Ectodermal cell (in vitro differentiated cells): ENCODE data around the gene GRIP1.

ENCODE experiments used
- H3K27ac ChIP-seq: 2 replicates; pipeline ENCODE4 v1.7.0; 2013; ENCODE audit warnings: mild to moderate bottlenecking, low read depth, low read length; ENCODE audit not compliant: insufficient read depth, poor library complexity, severe bottlenecking
- H3K27me3 ChIP-seq: 2 replicates; pipeline ENCODE4 v1.7.0; 2013; ENCODE audit warnings: mild to moderate bottlenecking, low read length; ENCODE audit not compliant: insufficient read depth, control insufficient read depth, poor library complexity, severe bottlenecking
- H3K36me3 ChIP-seq: one replicate; pipeline ENCODE4 v1.7.0; 2013; ENCODE audit warnings: low read length; ENCODE audit not compliant: control insufficient read depth, insufficient read depth
- H3K4me1 ChIP-seq: one replicate; pipeline ENCODE4 v1.7.0; 2013; ENCODE audit warnings: low read length; ENCODE audit not compliant: control insufficient read depth, insufficient read depth
- H3K4me3 ChIP-seq: 2 replicates; pipeline ENCODE4 v1.7.0; 2013; ENCODE audit warnings: low read depth, low read length, control low read depth; ENCODE audit not compliant: insufficient read depth
- H3K9me3 ChIP-seq: 2 replicates; pipeline ENCODE4 v1.7.0; 2013; ENCODE audit warnings: mild to moderate bottlenecking, low read length, moderate library complexity; ENCODE audit not compliant: control insufficient read depth
- WGBS, 2 experiments: methylation state at CpG; one replicate each; pipeline ENCODE4 v1.1.7; 2013; ENCODE audit warnings: missing lambda C conversion rate in 2 of 2; 5-methylcytosine and 5-hydroxymethylcytosine counted together

The GRIP1 gene

GRCh38 chr12:66548338-66549049 is 130.4 kb downstream of the GRIP1 start:
- Histone ChIP-seq H3K27ac (no peak overlapping the region), H3K4me3 (no peak overlapping the region), H3K4me1 (no peaks in the 10 kb centered on the region), H3K9me3 (no peaks in the 10 kb centered on the region), H3K36me3 (no peaks in the 10 kb centered on the region), H3K27me3 (no peaks in the 10 kb centered on the region)
- 82 to 91% methylated on average over 2 to 3 of the region's 4 CpGs for WGBS, 2 experiments

DNA sequence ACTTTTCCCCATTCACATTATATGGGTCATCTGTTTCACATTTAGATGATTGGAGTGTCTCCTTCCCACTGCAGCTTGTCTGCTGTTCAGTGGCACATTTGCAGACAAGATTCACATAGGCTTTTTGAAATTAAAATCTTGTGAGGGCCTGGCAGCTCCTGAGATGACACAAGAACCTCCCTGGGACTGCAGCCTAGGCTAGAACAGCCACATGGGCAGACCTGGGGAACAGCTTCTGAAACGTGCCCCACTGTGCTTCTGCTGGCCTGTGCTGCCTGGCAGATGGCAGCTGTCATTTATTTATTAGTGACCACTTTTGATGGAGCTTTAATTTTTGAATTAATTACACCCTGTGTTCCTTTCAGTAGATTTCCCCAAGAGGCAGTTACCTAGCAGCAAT is 137.4 kb downstream of the GRIP1 start:
- Histone ChIP-seq H3K27me3 (no peaks in the 10 kb centered on the region), H3K36me3 (no peaks in the 10 kb centered on the region), H3K9me3 (no peaks in the 10 kb centered on the region), H3K4me3 (no peak overlapping the region), H3K4me1 (no peaks in the 10 kb centered on the region), H3K27ac (no peak overlapping the region)
- 90 to 96% methylated on average over 1 of the region's 1 CpG for WGBS, 2 experiments

DNA sequence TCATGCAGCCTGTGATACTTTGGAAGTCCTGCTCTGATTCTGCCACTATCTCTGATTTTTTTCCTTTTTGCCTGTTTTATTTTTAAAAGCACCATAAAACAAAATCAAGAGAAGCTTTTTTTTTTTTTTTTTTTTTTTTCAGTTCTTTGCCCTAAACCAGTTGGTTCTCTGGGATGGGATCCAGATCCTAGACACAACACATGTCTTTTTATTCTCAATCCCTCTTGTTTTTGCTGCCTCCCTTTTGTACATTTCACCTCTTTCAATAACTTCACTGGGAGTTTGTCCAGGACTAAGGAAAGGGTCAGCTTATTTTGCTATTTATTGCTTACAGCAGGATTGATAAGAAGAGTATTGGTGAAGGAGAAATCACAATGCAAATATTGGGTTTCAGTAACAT is 139.4 kb downstream of the GRIP1 start:
- no peaks in the 10 kb centered on the region for H3K36me3 ChIP-seq

DNA sequence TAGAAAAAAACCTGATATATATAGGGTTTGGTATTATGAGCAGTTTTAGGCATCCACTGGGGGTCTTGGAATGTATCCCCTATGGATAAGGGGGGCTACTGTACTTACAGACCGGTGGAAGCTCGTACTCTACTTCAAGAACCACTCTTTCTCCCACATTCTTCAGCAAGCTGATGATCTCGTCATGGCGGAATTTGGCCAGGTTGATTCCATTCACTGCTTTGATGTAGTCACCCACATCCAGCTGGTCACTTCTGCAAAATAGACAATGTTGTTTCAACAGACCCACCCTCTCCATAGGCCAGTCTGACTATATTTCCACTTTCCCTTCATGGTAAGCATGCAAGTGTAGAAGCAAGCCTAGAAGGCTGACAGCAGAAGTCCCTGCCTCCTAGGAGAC is 139.9 kb downstream of the GRIP1 start:
- Histone ChIP-seq H3K27me3 (no peaks in the 10 kb centered on the region), H3K36me3 (no peaks in the 10 kb centered on the region), H3K4me1 (no peaks in the 10 kb centered on the region), H3K4me3 (no peak overlapping the region), H3K27ac (no peak overlapping the region), H3K9me3 (no peaks in the 10 kb centered on the region)
- 90 to 92% methylated on average over 4 of the region's 4 CpGs for WGBS, 2 experiments

More for the DNA sequence above, 139.4 kb downstream of the GRIP1 start:
- H3K9me3 ChIP-seq, result no peaks in the 10 kb centered on the region
- no peaks in the 10 kb centered on the region for H3K4me1 ChIP-seq
- H3K4me3 ChIP-seq, result no peak overlapping the region
- H3K27me3 ChIP-seq, result no peaks in the 10 kb centered on the region
- H3K27ac ChIP-seq, result no peak overlapping the region

DNA sequence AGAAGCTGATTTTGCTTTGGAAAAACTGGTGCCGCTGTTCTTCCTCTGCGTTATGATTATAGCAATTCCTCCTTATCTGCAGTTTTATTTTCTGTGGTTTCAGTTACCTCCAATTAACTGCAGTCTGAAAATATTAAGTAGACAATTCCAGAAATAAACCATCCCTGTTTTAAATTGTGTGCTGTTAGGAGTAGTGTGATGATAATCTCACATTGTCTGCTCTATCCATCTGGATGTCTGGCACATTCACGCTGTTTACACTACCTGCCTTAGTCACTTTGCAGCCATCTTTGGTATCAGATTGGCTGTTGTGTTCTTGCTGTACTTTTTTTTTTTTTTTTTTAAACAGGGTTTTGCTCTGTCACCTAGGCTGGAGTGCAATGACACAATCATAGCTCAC is 141.0 kb downstream of the GRIP1 start:
- Histone ChIP-seq H3K27ac (no peak overlapping the region), H3K36me3 (no peaks in the 10 kb centered on the region), H3K9me3 (no peaks in the 10 kb centered on the region), H3K4me3 (no peak overlapping the region), H3K27me3 (no peaks in the 10 kb centered on the region), H3K4me1 (no peaks in the 10 kb centered on the region)
- 96 to 97% methylated on average over 3 of the region's 3 CpGs for WGBS, 2 experiments

GRCh38 chr12:66533767-66534166 is 145.1 kb downstream of the GRIP1 start:
- no peaks in the 10 kb centered on the region for H3K27me3 ChIP-seq
- no peaks in the 10 kb centered on the region for H3K4me1 ChIP-seq
- H3K4me3 ChIP-seq, result no peak overlapping the region
- WGBS, 2 experiments, result 89 to 91% methylated on average over 1 of the region's 2 CpGs
- H3K27ac ChIP-seq, result no peak overlapping the region
- no peaks in the 10 kb centered on the region for H3K9me3 ChIP-seq
- H3K36me3 ChIP-seq, result no peaks in the 10 kb centered on the region

DNA sequence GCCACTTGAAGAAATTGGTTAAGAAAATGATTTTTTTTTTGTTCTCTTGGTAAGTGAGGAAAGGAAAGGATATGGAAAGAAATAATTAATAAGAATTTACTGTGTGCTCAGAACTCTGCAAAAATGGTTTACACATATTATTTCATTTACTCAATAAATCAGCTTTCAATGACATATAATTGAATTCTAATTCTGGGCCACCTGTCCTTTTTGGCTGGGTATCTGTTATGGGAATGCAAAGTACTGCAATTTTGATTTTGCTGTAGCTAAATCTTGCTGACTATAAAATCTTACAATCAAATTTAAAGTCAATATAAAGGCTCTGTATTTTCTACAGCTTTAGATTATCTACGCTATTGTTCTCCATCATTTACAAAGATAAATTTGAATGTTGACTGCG is 147.1 kb downstream of the GRIP1 start:
- Histone ChIP-seq H3K27me3 (no peaks in the 10 kb centered on the region), H3K36me3 (no peaks in the 10 kb centered on the region), H3K9me3 (no peaks in the 10 kb centered on the region), H3K27ac (no peak overlapping the region), H3K4me3 (no peak overlapping the region), H3K4me1 (no peaks in the 10 kb centered on the region)
- WGBS, 2 experiments, result 100% methylated on average over 1 to 2 of the region's 2 CpGs

GRCh38 chr12:66529934-66530333 is 148.9 kb downstream of the GRIP1 start:
- Histone ChIP-seq H3K4me3 (no peak overlapping the region), H3K27ac (no peak overlapping the region), H3K36me3 (no peaks in the 10 kb centered on the region), H3K9me3 (no peaks in the 10 kb centered on the region), H3K4me1 (no peaks in the 10 kb centered on the region), H3K27me3 (no peaks in the 10 kb centered on the region)
- WGBS, 2 experiments, result no CpG with 5 or more reads among the region's 1 CpG

DNA sequence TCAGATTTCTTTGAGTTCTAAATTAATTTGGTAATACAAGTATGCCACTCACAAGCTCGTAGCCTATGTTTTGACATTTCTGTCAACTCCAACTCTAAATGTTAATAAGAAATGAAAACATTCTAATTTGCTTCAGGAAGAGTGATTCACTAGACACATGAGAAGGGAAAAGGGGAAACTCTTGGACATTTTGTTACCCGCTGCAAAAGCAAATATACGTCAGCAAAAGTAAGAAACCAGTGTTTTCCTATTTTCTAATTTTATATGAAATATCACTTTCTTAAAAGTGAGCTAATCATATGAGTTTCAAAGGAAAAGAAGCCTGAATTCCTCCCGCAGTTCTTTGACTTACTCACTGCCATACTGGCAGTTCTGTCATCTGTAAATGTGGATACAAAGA is 162.3 kb downstream of the GRIP1 start:
- H3K27ac ChIP-seq, result no peak overlapping the region
- H3K4me1 ChIP-seq, result peaks cover 9% of the 10 kb centered on the region
- no peaks in the 10 kb centered on the region for H3K36me3 ChIP-seq
- 70 to 86% methylated on average over 2 to 4 of the region's 4 CpGs for WGBS, 2 experiments
- no peak overlapping the region for H3K4me3 ChIP-seq
- H3K9me3 ChIP-seq, result no peaks in the 10 kb centered on the region
- H3K27me3 ChIP-seq, result no peaks in the 10 kb centered on the region

DNA sequence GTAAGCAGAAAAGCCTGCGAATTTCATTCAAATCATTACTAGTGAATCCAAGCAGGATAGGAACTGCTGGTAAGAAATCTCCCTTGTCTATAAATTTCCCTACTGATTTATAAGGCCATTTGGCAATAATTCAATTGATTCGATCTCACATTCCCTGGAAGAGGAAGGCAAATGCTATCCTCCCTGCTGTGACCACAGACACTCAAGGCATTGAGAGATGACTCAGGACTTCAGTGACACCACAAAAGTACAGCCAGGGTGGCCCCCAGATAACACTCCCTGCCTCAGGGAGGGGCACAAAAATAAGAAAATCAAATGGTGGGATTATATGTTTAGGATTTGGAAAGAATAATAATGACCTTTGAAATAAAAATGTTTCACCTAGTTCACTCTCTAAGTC is 162.7 kb downstream of the GRIP1 start:
- Histone ChIP-seq H3K27ac (no peak overlapping the region), H3K4me3 (no peak overlapping the region), H3K4me1 (peaks cover 9% of the 10 kb centered on the region), H3K36me3 (no peaks in the 10 kb centered on the region), H3K27me3 (no peaks in the 10 kb centered on the region), H3K9me3 (no peaks in the 10 kb centered on the region)
- WGBS, 2 experiments, result 73 to 75% methylated on average over 2 of the region's 2 CpGs

GRCh38 chr12:66514581-66514980 is 164.3 kb downstream of the GRIP1 start:
- H3K27ac ChIP-seq, result no peak overlapping the region

More at GRCh38 chr12:66514581-66514980, 164.3 kb downstream of the GRIP1 start:
- Histone ChIP-seq H3K4me1 (peaks cover 9% of the 10 kb centered on the region), H3K36me3 (no peaks in the 10 kb centered on the region), H3K9me3 (no peaks in the 10 kb centered on the region), H3K27me3 (no peaks in the 10 kb centered on the region), H3K4me3 (no peak overlapping the region)
- WGBS, 2 experiments, result 85 to 89% methylated on average over 1 to 2 of the region's 2 CpGs
